Retina (tissue), 1 donor: ENCODE data around the gene PINK1.
"Not testable (repeated sequence)": the region's sequence is repeated elsewhere in the genome, so short reads cannot be mapped to it uniquely, and the experiment has no call there.

Experiments
- DNase-seq: peaks from one replicate; pipeline ENCODE4 v3.0.0-alpha.2; 2016

PINK1 gene

GRCh38 chr1:20648946-20649345 is 15.7 kb downstream of the PINK1 start:
- no peak for DNase-seq

GRCh38 chr1:20652300-20652699 is 19.0 kb downstream of the PINK1 start:
- no peak for DNase-seq

- no peak for DNase-seq
Observed at GRCh38 chr1:20654104-20654690, 20.9 kb downstream of the PINK1 start.

- DNase-seq: no peak
Observed at GRCh38 chr1:20657024-20657423, 23.8 kb downstream of the PINK1 start.

GRCh38 chr1:20658166-20658915 is 25.1 kb downstream of the PINK1 start:
- DNase-seq: no peak

DNA sequence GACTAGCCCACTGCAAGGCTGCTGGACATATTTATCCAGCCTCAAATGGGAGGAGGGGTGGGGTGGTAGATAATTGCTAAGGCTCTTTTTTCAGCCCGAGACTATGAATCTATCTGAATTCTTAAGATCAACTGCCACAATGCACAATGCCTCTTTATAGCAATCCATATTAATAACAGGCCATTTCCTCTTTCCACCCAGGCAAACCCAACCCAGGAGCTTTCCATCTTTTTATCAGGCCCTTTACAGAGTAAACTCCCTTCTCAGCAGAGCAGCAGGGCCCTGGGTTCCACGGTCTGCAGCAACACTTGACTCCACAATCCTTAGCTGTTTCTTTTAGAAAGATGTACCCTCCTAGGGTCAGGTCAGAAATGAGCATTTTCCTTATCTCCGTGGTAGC is 27.1 kb downstream of the PINK1 start:
- no peak for DNase-seq

GRCh38 chr1:20660847-20661206 is 27.6 kb downstream of the PINK1 start:
- no peak for DNase-seq

DNA sequence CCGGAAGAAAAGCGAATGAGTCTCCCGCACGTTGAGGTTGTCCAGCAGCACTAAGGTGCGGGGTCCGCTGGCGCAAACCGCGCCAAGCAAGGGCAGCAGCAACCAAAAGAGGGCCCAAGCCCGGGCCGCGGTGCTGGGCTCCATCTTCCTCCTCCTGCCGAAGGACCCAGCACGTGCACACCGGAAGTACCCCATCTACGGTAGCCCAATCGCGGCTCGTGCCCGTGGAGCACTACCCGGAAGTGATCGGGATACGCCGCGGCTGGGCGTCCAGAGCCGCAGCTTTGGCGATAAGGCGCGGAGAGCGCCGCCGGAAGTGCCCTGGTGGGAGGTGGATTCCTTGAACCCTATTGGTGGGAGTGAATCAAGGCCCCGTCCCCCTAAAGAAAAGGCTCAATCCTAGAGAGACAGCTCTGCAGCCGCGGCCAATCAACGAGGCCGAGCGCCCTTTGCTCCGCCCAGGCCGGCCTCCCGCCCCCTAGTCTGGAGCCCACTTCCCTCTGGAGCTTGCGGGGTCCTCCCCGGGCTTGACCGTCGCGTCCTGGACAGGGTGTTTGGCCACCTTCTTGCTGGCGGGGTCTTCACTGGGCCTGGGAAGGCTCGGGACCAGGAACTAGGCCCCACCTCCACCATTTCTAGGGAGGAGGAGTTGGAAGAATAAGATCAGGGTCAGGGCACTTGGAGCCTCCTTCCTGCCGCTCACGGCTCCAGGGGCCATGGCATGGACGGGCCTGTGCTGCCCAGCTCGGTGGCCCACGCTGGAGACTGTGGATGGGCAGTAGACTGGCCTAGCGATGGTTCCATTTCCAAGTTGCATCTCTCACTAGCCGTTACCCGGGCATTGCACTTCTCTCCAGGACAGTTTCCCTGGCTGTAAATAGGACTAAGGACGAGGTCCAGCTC is 28.2 kb downstream of the PINK1 start, which contains the start of gene DDOST:
Gene DDOST, minus strand, starts transcription at position 163 of the 903 bp plus-strand sequence. Its CDS starts 19 bp downstream, at position 144.
- DNase-seq: peak; percentile 97

- DNase-seq: no peak
Observed at GRCh38 chr1:20662110-20662475, 28.8 kb downstream of the PINK1 start.

- no peak for DNase-seq
Observed at GRCh38 chr1:20663365-20663764, 30.1 kb downstream of the PINK1 start.

GRCh38 chr1:20663969-20664715 is 30.9 kb downstream of the PINK1 start:
- no peak for DNase-seq

DNA sequence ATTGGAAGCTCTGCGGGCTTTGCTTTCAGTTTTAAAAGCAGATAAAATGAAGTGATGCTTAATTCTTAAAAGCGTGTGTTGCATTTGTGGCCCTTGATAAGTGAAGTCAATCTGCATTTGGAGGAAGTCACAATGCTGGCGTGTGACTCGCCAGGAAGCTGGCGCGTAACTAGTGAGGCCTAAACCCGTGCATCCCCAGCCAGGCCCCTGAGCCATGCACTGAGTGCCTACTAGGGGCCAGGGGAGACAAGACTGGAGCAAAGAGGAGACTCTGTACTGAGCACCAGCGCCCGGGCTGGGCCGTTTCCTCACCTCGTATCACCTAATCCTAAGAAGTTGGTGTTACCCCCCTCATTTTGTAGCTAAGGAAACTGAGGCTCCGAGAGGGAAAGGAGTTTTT is 32.5 kb downstream of the PINK1 start:
- no peak for DNase-seq

DNA sequence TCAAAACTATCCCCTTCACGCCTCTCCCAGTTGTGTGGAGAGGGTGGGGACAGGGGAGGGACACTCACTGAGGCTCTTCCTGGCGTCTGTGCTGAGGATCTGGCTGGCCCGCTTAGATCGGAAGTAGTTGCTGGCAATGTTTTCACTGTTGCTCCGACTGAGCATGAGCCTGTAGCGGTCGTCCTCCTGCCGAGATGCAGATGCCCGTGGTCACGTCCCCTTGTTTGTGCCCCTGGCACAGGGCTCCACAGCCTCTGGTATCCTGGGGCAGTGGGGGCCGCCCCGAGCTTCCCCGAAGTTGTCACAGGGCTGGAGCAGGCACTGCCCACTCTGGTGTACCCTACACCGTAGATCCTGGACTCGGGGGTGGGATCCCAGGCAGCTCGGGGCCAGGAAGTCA is 32.9 kb downstream of the PINK1 start:
- no peak for DNase-seq

DNA sequence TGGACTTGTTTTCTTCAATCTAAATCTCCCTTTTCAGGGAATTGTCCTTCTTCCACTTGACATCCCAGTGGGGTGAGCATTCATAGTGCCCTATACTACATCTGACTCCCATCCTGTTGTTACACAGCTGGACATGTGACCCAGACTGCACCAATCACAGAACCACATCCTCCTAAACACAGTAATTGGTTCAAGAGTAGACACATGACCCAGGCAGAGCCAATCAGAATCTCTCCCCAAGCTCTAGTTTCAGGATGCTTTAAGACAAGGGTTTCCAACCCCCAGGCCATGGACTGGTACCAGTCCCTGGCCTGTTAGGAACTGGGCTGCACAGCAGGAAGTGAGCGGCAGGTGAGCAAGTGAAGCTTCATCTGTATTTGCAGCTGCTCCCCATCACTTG is 33.5 kb downstream of the PINK1 start:
- no peak for DNase-seq

GRCh38 chr1:20668581-20668980 is 35.3 kb downstream of the PINK1 start:
- no peak for DNase-seq

DNA sequence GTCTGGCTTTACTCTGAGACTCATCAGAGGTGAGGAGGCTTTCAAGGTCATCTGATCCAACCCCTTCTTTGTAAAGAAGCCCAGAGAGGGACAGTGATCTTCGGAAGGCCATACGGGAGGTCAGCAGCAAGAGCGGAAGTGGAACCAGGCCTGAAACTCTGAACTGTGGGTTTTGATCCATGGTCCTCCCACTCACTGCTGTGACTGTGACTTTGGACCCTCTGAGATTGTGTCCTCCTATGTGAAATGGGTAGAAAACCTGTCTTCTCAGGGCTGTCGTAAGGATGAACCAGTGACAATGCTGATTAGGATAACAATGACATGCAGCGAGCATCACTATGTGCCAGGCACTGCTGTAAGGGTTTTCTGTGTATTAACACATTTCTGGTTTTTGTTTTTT is 37.7 kb downstream of the PINK1 start:
- no peak for DNase-seq

- no peak for DNase-seq
Observed at GRCh38 chr1:20672265-20672632, 39.0 kb downstream of the PINK1 start.

DNA sequence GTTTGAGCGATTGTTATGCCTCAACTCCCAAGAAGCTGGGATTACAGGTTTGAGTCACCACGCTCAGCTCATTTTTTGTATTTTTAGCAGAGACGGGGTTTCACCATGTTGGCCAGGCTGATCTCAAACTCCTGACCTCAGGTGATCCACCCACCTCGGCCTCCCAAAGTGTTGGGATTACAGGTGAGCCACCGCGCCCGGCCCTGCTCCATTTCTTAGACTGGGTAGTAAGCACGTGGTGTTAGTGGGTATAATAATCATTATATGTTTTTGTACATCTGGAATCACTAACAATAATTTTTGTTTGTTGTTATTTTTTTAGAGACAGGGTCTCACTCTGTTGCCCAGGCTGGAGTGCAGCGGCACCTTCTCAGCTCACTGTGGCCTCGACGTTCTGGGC is 40.4 kb downstream of the PINK1 start:
- DNase-seq: not testable (repeated sequence)

GRCh38 chr1:20678599-20678998 is 45.3 kb downstream of the PINK1 start:
- DNase-seq: no peak

- DNase-seq: no peak
Observed at GRCh38 chr1:20680269-20680668, 47.0 kb downstream of the PINK1 start.

DNA sequence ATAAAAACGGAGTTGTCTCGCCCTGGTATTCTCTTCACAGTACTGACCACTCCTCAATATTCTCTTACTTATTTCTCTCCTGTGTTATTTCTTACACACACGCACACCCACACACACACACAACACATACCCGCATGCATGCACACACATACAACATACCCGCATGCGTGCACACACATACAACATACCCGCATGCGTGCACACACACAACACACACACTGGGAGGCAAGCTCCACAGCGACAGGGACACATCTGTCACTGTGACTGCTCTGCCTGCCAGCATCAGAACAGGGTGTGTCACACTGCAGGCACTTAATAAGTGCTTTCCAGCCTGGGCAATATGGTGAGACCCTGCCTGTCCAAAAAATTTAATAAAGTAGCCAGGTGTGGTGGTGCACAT is 48.7 kb downstream of the PINK1 start:
- no peak for DNase-seq

DNA sequence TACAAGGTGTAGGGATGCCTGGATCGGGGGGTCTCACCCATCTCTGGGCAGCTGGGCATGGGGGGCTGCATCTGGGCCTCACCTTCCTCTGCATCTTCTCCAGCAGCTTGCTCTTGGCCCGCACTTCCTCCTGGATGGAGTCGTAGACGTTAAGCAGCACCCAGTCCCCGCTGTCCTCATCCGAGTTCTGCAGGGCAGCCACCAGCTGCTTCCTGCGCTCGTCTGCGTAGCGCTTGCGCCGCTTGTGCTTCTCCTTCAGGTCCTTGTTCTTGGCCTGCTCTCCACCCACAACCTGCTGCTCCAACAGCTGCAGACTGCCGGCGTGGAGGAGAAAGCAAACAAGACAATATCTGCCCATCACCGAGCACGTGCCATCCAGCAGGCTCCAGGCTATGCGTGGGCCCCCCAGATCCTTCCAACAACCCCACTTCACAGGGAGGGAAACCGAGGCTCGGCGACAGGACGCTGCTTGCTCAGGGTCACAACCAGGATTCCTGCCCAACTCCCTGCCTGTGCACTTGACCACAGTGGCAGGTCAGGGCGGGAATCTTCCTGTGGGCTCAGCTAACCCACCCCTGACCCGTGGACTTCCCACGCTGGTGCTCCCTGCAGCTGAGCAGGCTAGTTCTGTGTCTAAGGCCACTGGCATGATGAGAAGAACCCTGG is 49.4 kb downstream of the PINK1 start:
- DNase-seq: no peak

DNA sequence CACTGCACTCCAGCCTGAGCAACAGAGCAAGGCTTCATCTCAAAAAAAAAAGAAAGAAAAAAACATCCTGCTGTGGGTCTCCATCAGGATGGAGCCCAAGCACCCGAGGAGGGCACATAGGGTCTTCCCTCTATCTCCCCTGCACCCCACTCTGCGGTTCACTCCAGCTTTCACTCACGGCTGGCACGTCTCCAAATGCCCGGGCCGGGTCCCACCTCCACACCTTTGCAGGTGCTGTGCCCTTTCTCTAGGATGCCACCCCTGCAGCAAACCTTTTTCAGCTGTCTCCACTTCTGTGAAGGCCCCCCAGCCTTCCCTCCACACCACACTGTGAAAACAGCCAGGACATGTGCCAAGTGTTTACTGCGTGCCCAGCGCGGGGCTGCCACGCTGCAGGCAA is 50.4 kb downstream of the PINK1 start:
- DNase-seq: no peak
